GM12878 (cell line): Measurements from ENCODE around the gene PPP1R14B. TPM values are rescaled to one million over a fixed set of nuclear protein-coding genes. Genes with fewer than 3 reads are reported as not detected.

Experiments
- ATF2 ChIP-seq: IDR thresholded peaks from 2 replicates; pipeline ENCODE4 v1.6.1; 2012; ENCODE audit warnings: low read length, inconsistent platforms
- BACH1 ChIP-seq: fragments of 450-650 bp; IDR thresholded peaks from 2 replicates; pipeline ENCODE4 v1.6.1; 2017; ENCODE audit warnings: mild to moderate bottlenecking, borderline replicate concordance
- CBFB ChIP-seq: IDR thresholded peaks from 2 replicates; pipeline ENCODE4 v1.6.1; 2016; ENCODE audit warnings: antibody characterized with exemption, low read depth
- CEBPZ ChIP-seq: fragments of 150-350 bp; IDR thresholded peaks from 2 replicates; pipeline ENCODE4 v1.6.1; 2016; ENCODE audit warnings: low read depth, low read length
- CHD4 ChIP-seq: fragments of 200-600 bp; sonication (generic); IDR thresholded peaks from 2 replicates; pipeline ENCODE4 v1.6.1; 2016; ENCODE audit warnings: mild to moderate bottlenecking
- DPF2 ChIP-seq: fragments of 450-650 bp; IDR thresholded peaks from 2 replicates; pipeline ENCODE4 v1.6.1; 2017; ENCODE audit warnings: mild to moderate bottlenecking
- IKZF1 ChIP-seq: fragments of 450-650 bp; conservative IDR thresholded peaks from 2 replicates; pipeline ENCODE4 v1.6.1; 2017; ENCODE audit warnings: antibody characterized with exemption, mild to moderate bottlenecking
- JUND ChIP-seq: IDR thresholded peaks from 2 replicates; pipeline ENCODE4 v1.6.1; 2012; ENCODE audit warnings: low read depth, mild to moderate bottlenecking, low read length, improper control_type of control experiment, moderate library complexity
- KLF5 ChIP-seq: fragments of 450-650 bp; IDR thresholded peaks from 2 replicates; pipeline ENCODE4 v1.6.1; 2014; ENCODE audit warnings: mild to moderate bottlenecking; ENCODE audit not compliant: partially characterized antibody
- LARP7 ChIP-seq: fragments of 450-650 bp; IDR thresholded peaks from 2 replicates; pipeline ENCODE4 v1.6.1; 2017; ENCODE audit warnings: mild to moderate bottlenecking
- MTA3 ChIP-seq: IDR thresholded peaks from 2 replicates; pipeline ENCODE4 v1.6.1; 2012; ENCODE audit warnings: low read length, inconsistent platforms, borderline replicate concordance
- MYC ChIP-seq: IDR thresholded peaks from 2 replicates; pipeline ENCODE4 v1.6.1; 2011; ENCODE audit warnings: mild to moderate bottlenecking, low read length, moderate library complexity, inconsistent platforms; ENCODE audit not compliant: insufficient read depth, insufficient replicate concordance, insufficient read length, severe bottlenecking
- NR2C2 ChIP-seq: IDR thresholded peaks from 2 replicates; pipeline ENCODE4 v1.6.1; 2011; ENCODE audit warnings: borderline replicate concordance, low read depth; ENCODE audit not compliant: control insufficient read depth, insufficient read length
- NR2F1 ChIP-seq: fragments of 450-650 bp; conservative IDR thresholded peaks from 2 replicates; pipeline ENCODE4 v1.6.1; 2017; ENCODE audit warnings: mild to moderate bottlenecking
- SMARCA5 ChIP-seq: fragments of 450-650 bp; IDR thresholded peaks from 2 replicates; pipeline ENCODE4 v1.6.1; 2017; ENCODE audit warnings: mild to moderate bottlenecking
- SUPT20H ChIP-seq: IDR thresholded peaks from 2 replicates; pipeline ENCODE4 v1.6.1; 2011; ENCODE audit warnings: low read depth, mild to moderate bottlenecking, low read length, moderate library complexity, borderline replicate concordance; ENCODE audit not compliant: control insufficient read depth
- TCF7 ChIP-seq: IDR thresholded peaks from 2 replicates; pipeline ENCODE4 v1.6.1; 2014; ENCODE audit warnings: antibody characterized with exemption, borderline replicate concordance
- YBX1 ChIP-seq: fragments of 450-650 bp; IDR thresholded peaks from 2 replicates; pipeline ENCODE4 v1.6.1; 2016; ENCODE audit warnings: antibody characterized with exemption
- ZNF274 ChIP-seq: IDR thresholded peaks from one replicate; pipeline ENCODE4 v1.8.0; 2011; ENCODE audit not compliant: insufficient read length, insufficient read depth
- ZSCAN29 ChIP-seq: fragments of 450-650 bp; IDR thresholded peaks from 2 replicates; pipeline ENCODE4 v1.6.1; 2017; ENCODE audit warnings: mild to moderate bottlenecking, moderate library complexity
- polyA plus RNA-seq, 11 experiments: library from polyadenylated mRNA; depleted of rRNA in 4 of 11; unstranded in 6 of 11; stranded (reverse) in 5 of 11; fragments of >200 nt; fragmentation: Nextera tagmentation in 4 of 11; fragmentation: Illumina TruSeq in 1 of 11; extraction: Ambion mirVana in 4 of 11; extraction: Trizol in 1 of 11; gene quantifications; 1 replicate in 1 of 11; 2 replicates in 10 of 11; pipeline versions ENCODE4 v1.2.1 to v1.2.3, GENCODE V29; 2011 to 2016; ENCODE audit warnings: inconsistent platforms in 2 of 11, missing spikeins in 2 of 11, low read depth in 1 of 11
- total RNA-seq, 4 experiments: library from RNA; depleted of rRNA in 3 of 4; stranded (reverse); fragments of >200 nt in 3 of 4; fragmentation: Illumina TruSeq in 1 of 4; extraction: Trizol in 1 of 4; gene quantifications; 2 replicates each; pipeline versions ENCODE4 v1.2.1 to v1.2.3, GENCODE V29; 2013 to 2021
- TF ChIP-seq, protein P1 (sequence below): fragments of 150-350 bp; IDR thresholded peaks from 2 replicates; pipeline ENCODE4 v1.6.1; 2014; ENCODE audit warnings: mild to moderate bottlenecking, low read depth, low read length
- TF ChIP-seq, protein P2 (sequence below): fragments of 450-650 bp; IDR thresholded peaks from 2 replicates; pipeline ENCODE4 v1.6.1; 2018; ENCODE audit warnings: mild to moderate bottlenecking, low read depth, moderate library complexity; ENCODE audit not compliant: partially characterized antibody

PPP1R14B gene
- total and polyA plus RNA-seq, 10 of the 15 experiments (the other 5 are each of a cell fraction or from before 2014, with no cell fraction given): 8.4 to 283 (median 124) TPM

DNA sequence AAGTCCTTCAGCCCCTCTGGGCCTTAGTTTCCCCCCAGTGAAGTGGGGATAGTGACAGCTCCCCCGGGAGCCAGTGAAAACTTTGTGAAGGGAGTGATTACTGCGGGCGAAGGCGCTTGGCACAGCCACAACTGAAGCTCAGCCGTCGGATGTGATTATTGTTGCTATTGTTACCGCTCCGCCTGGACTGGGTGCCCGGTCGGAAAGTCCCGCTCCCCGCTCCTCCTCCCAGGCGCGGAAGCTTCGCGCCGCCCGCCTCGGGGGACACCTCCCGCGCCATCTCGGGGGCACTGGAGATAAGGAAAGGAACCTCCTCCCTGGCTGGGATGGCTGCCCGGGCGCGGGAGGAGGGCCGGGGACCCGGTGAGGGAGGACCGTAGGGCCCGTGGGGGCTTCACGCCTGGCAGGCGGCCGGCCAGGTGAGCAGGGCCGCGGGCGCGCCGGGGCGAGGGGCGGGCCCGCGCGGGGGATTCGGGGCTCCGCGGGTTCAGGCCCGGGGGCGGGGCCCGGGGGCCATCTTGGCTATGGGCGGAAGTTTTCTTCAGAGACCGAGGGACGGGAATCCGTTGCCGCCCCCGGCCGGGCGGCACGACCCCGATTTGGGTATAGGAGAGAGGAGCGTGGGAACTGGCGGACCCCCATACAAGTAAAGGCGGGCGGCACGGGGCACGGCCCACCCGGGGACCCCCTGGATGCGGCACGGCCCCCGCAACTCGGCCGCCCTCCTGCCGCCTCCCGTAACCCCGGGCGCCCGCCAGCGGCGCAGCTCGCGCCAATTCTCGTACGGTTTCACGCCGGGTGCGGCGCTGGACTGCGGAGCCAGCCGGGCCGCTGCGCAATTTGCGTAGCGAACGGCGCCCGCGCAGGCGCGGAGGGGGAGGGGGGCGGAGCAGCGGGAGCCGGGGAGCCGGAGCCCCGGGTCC is 38.5 kb upstream of the PPP1R14B start, which contains the start of gene GPR137 (continued):
- TF ChIP-seq CEBPZ (no peak), MTA3 (no peak), YBX1 (no peak), CHD4 (no peak), NR2F1 (peak; percentile 75), SMARCA5 (peak; percentile 88), BACH1 (0 out of 2 replicates have a peak, but pooled peaks have one; percentile 65), SUPT20H (no peak), NR2C2 (no peak), TCF7 (no peak), IKZF1 (peak; percentile 87), ZNF274 (no peak), ZSCAN29 (no peak), DPF2 (peak; percentile 96), JUND (peak; percentile 27; the same call in 1 of the 2 replicates), MYC (no peak), ATF2 (no peak), CBFB (no peak), LARP7 (peak; percentile 76), KLF5 (peak; percentile 74)
- TF ChIP-seq, protein P1, sequence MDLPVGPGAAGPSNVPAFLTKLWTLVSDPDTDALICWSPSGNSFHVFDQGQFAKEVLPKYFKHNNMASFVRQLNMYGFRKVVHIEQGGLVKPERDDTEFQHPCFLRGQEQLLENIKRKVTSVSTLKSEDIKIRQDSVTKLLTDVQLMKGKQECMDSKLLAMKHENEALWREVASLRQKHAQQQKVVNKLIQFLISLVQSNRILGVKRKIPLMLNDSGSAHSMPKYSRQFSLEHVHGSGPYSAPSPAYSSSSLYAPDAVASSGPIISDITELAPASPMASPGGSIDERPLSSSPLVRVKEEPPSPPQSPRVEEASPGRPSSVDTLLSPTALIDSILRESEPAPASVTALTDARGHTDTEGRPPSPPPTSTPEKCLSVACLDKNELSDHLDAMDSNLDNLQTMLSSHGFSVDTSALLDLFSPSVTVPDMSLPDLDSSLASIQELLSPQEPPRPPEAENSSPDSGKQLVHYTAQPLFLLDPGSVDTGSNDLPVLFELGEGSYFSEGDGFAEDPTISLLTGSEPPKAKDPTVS: no peak
- TF ChIP-seq, protein P2, sequence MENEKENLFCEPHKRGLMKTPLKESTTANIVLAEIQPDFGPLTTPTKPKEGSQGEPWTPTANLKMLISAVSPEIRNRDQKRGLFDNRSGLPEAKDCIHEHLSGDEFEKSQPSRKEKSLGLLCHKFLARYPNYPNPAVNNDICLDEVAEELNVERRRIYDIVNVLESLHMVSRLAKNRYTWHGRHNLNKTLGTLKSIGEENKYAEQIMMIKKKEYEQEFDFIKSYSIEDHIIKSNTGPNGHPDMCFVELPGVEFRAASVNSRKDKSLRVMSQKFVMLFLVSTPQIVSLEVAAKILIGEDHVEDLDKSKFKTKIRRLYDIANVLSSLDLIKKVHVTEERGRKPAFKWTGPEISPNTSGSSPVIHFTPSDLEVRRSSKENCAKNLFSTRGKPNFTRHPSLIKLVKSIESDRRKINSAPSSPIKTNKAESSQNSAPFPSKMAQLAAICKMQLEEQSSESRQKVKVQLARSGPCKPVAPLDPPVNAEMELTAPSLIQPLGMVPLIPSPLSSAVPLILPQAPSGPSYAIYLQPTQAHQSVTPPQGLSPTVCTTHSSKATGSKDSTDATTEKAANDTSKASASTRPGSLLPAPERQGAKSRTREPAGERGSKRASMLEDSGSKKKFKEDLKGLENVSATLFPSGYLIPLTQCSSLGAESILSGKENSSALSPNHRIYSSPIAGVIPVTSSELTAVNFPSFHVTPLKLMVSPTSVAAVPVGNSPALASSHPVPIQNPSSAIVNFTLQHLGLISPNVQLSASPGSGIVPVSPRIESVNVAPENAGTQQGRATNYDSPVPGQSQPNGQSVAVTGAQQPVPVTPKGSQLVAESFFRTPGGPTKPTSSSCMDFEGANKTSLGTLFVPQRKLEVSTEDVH: no peak
